Endothelial cell of umbilical vein (primary cell): Measurements from ENCODE around the gene OSBPL8. TPM values are rescaled to one million over a fixed set of nuclear protein-coding genes. Genes with fewer than 3 reads are reported as not detected.

Experiments
- BruUV-seq: library from RNA; stranded (reverse); fragments of 400-500 nt; replicated peaks from 2 replicates; lab custom pipeline; 2021; lab: Mats Ljungman, UMichigan
- CTCF ChIA-PET: fragments of 300-600, 350-600 bp; sonication (Branson Sonifier 250); formaldehyde crosslinking; loops from one replicate; lab custom pipeline; 2021; ENCODE audit warnings: antibody characterized with exemption, inconsistent platforms; lab: Charles Lee
- POLR2A ChIA-PET: fragments of 300-600, 350-600 bp; sonication (Branson Sonifier 250); formaldehyde crosslinking; loops from one replicate; lab custom pipeline; 2021; ENCODE audit warnings: antibody characterized with exemption, inconsistent platforms; lab: Charles Lee
- DNase-seq: peaks from one replicate; pipeline ENCODE4 v3.0.0-alpha.2; 2011; ENCODE audit warnings: low read depth, low spot score
- FAIRE-seq: peaks from 2 replicates; lab custom pipeline; 2011; peaks lifted over from hg19 to GRCh38; lab: Jason Lieb, UNC
- H2AFZ ChIP-seq: 2 replicates; pipeline ENCODE4 v1.6.0; 2012; ENCODE audit warnings: low read depth, low read length, control low read depth, inconsistent platforms
- H3K27ac ChIP-seq: 2 replicates; pipeline ENCODE4 v1.5.1; 2011; ENCODE audit warnings: low read depth, mild to moderate bottlenecking, control low read depth, low read length, moderate library complexity; ENCODE audit not compliant: insufficient read depth
- H3K27me3 ChIP-seq, 2 experiments: 2 replicates each; pipeline versions ENCODE4 v1.6.0 to v1.6.1; 2011; ENCODE audit warnings: low read length in 2 of 2, mixed read lengths in 1 of 2; ENCODE audit not compliant: control insufficient read depth in 2 of 2, insufficient read depth in 2 of 2
- H3K36me3 ChIP-seq, 2 experiments: 2 replicates in 1 of 2; 3 replicates in 1 of 2; pipeline ENCODE4 v1.5.1; 2011; ENCODE audit warnings: low read length in 2 of 2, mild to moderate bottlenecking in 1 of 2, moderate library complexity in 1 of 2; ENCODE audit not compliant: control insufficient read depth in 2 of 2, insufficient read depth in 2 of 2; ENCODE audit errors: extremely low read depth in 1 of 2
- H3K4me1 ChIP-seq: 3 replicates; pipeline ENCODE4 v1.5.1; 2011; ENCODE audit warnings: mild to moderate bottlenecking, low read length; ENCODE audit not compliant: control insufficient read depth, insufficient read depth; ENCODE audit errors: extremely low read depth
- H3K4me2 ChIP-seq: 2 replicates; pipeline ENCODE4 v1.6.1; 2011; ENCODE audit warnings: low read length, control low read depth, mixed read lengths; ENCODE audit not compliant: insufficient read depth
- H3K4me3 ChIP-seq, 3 experiments: fragments of 200-600 bp in 1 of 3; sonication (generic), shearing (Covaris generic) in 1 of 3; replicated peaks in 1 of 3; 2 replicates each; pipeline ENCODE4 v1.5.1; 2011 to 2016; ENCODE audit warnings: control low read depth in 3 of 3, low read length in 3 of 3, mild to moderate bottlenecking in 2 of 3, inconsistent platforms in 1 of 3, low read depth in 1 of 3, moderate library complexity in 1 of 3; ENCODE audit not compliant: insufficient read depth in 1 of 3
- H3K79me2 ChIP-seq: 2 replicates; pipeline ENCODE4 v1.6.0; 2012; ENCODE audit warnings: low read length, inconsistent platforms; ENCODE audit not compliant: control insufficient read depth, insufficient read depth
- H3K9ac ChIP-seq: replicated peaks from 2 replicates; pipeline ENCODE3; 2011; ENCODE audit warnings: low read length, control low read depth; ENCODE audit not compliant: insufficient read depth; ENCODE audit errors: extremely low read depth
- H3K9me1 ChIP-seq: replicated peaks from 3 replicates; pipeline ENCODE4 v1.6.0; 2011; ENCODE audit warnings: mild to moderate bottlenecking, low read length; ENCODE audit not compliant: control insufficient read depth, insufficient read depth; ENCODE audit errors: extremely low read depth
- H3K9me3 ChIP-seq: replicated peaks from 2 replicates; pipeline ENCODE4 v1.5.1; 2012; ENCODE audit warnings: low read length, inconsistent platforms; ENCODE audit not compliant: control insufficient read depth, insufficient read depth
- H4K20me1 ChIP-seq: replicated peaks from 2 replicates; pipeline ENCODE3; 2011; ENCODE audit warnings: mild to moderate bottlenecking, low read length; ENCODE audit not compliant: control insufficient read depth, insufficient read depth; ENCODE audit errors: extremely low read depth
- CTCF ChIP-seq, 2 donors: IDR thresholded peaks; 1 replicate in 1 of 2; 2 replicates in 1 of 2; pipeline ENCODE4 v1.5.1; 2011; ENCODE audit warnings: low read length in 2 of 2, mild to moderate bottlenecking in 2 of 2, moderate library complexity in 2 of 2, control low read depth in 1 of 2, inconsistent platforms in 1 of 2, low read depth in 1 of 2; ENCODE audit not compliant: insufficient read depth in 1 of 2; ENCODE audit errors: extremely low read depth in 1 of 2
- EZH2 ChIP-seq: IDR thresholded peaks from 2 replicates; pipeline ENCODE4 v1.6.1; 2012; ENCODE audit warnings: borderline replicate concordance, low read depth, mild to moderate bottlenecking, moderate library complexity, low read length, inconsistent platforms; ENCODE audit not compliant: severe bottlenecking
- FOS ChIP-seq: IDR thresholded peaks from 2 replicates; pipeline ENCODE4 v1.6.1; 2011; ENCODE audit warnings: mild to moderate bottlenecking, low read length, moderate library complexity, borderline replicate concordance; ENCODE audit not compliant: insufficient read depth
- GATA2 ChIP-seq: IDR thresholded peaks from 2 replicates; pipeline ENCODE4 v1.7.0; 2011; ENCODE audit warnings: low read depth, mild to moderate bottlenecking, moderate library complexity, mixed read lengths, low read length; ENCODE audit not compliant: insufficient read length, insufficient read depth
- JUN ChIP-seq: IDR thresholded peaks from 2 replicates; pipeline ENCODE4 v1.6.1; 2011; ENCODE audit warnings: borderline replicate concordance, low read depth; ENCODE audit not compliant: insufficient read length, insufficient read depth
- MAX ChIP-seq: IDR thresholded peaks from 2 replicates; pipeline ENCODE4 v1.6.1; 2011; ENCODE audit not compliant: insufficient read depth, insufficient read length
- MYC ChIP-seq: IDR thresholded peaks from one replicate; pipeline ENCODE4 v1.6.1; 2011; ENCODE audit warnings: mild to moderate bottlenecking, low read depth, low read length
- POLR2A ChIP-seq: IDR thresholded peaks from 2 replicates; pipeline ENCODE4 v1.6.1; 2012; ENCODE audit warnings: low read depth, mild to moderate bottlenecking, control low read depth, low read length
- POLR2AphosphoS5 ChIP-seq: IDR thresholded peaks from 2 replicates; pipeline ENCODE4 v1.6.1; 2012; ENCODE audit warnings: low read depth, mild to moderate bottlenecking, control low read depth, low read length, moderate library complexity; ENCODE audit not compliant: insufficient read depth
- dilution Hi-C: fragments of 300-500 bp; cut with MboI; formaldehyde crosslinking; loops from one replicate; pipeline ENCODE4 v1.15.0; 2019; ENCODE audit warnings: low sequenced_read_pairs; ENCODE audit not compliant: extremely low pct_ligation_motif_present
- intact Hi-C: fragments of 100-400 bp; cut with micrococcal nuclease; formaldehyde crosslinking; loops from one replicate; pipeline ENCODE4 v1.10.0; 2022
- polyA plus RNA-seq, 4 experiments: library from polyadenylated mRNA; depleted of rRNA in 3 of 4; stranded (reverse) in 3 of 4; unstranded in 1 of 4; fragments of >200 nt; gene quantifications; 2 replicates each; pipeline versions ENCODE4 v1.2.1 to v1.2.3, GENCODE V29; 2011 to 2012; ENCODE audit warnings: missing spikeins in 1 of 4
- total RNA-seq: library from RNA; stranded (reverse); gene quantifications from 2 replicates; pipeline ENCODE4 v1.2.3, GENCODE V29; 2021

Gene OSBPL8
- total and polyA plus RNA-seq, 2 donors (not counting 3 experiments of a cell fraction or from before 2014, with no cell fraction given) = 10.3 to 47.6 TPM

GRCh38 chr12:76420222-76420621 lies 139.3 kb downstream of the OSBPL8 start:
- Histone ChIP-seq H3K9me1 (no peaks in the 10 kb centered on the region), H3K4me2 (no peak overlapping the region), H3K4me3 (no peak overlapping the region), H3K79me2 (no peaks in the 10 kb centered on the region), H3K4me1 (no peaks in the 10 kb centered on the region), H3K27me3 (no peaks in the 10 kb centered on the region), H3K9me3 (peaks cover 4% of the 10 kb centered on the region), H2AFZ (no peak overlapping the region), H3K27ac (no peak overlapping the region), H3K9ac (no peak overlapping the region), H4K20me1 (no peaks in the 10 kb centered on the region), H3K36me3 (no peaks in the 10 kb centered on the region)
- FAIRE-seq (no peak), DNase-seq (no peak)
- dilution Hi-C loops (no loop called here), intact Hi-C loops (no loop called here)
- no peak for TF ChIP-seq FOS
- POLR2A ChIA-PET = no interaction called here
- CTCF ChIA-PET = interaction anchor here (0.6 to 1.7 kb wide), 2 partner anchors 35 to 1102 kb away, joined by 4 to 6 read pairs; no protein-coding TSS in a partner anchor
- no TSS peak for BruUV-seq

- Histone ChIP-seq H3K79me2 (no peaks in the 10 kb centered on the region), H3K9me3 (no peaks in the 10 kb centered on the region), H3K4me2 (no peak overlapping the region), H2AFZ (no peak overlapping the region), H3K4me1 (no peaks in the 10 kb centered on the region), H3K4me3 (no peak overlapping the region), H3K9me1 (no peaks in the 10 kb centered on the region), H4K20me1 (no peaks in the 10 kb centered on the region), H3K36me3 (no peaks in the 10 kb centered on the region), H3K9ac (no peak overlapping the region), H3K27me3 (no peaks in the 10 kb centered on the region), H3K27ac (no peak overlapping the region)
- TF ChIP-seq GATA2 (no peak), MYC (no peak), POLR2A (no peak), FOS (no peak), EZH2 (no peak), MAX (no peak), JUN (no peak), CTCF (IDR thresholded peaks at IDR 0.05; ENCODE audit: extremely low read depth in 1 of 2, insufficient read depth in 1 of 2, low read depth in 1 of 2, low read length in 2 of 2) (no peak), POLR2AphosphoS5 (no peak)
- dilution Hi-C loops (no loop called here), intact Hi-C loops (no loop called here)
- ChIA-PET POLR2A (no interaction called here), CTCF (interaction anchor here (1.1 kb wide), 1 partner anchor 14 kb away, joined by 3 read pairs; no protein-coding TSS in a partner anchor)
- no peak for FAIRE-seq
- no peak for DNase-seq
- BruUV-seq = no TSS peak
These were observed 142.5 kb downstream of the OSBPL8 start for GRCh38 chr12:76417116-76417515.
